Neural cell (in vitro differentiated cells): ENCODE data around the gene CCDC71. TPM values are rescaled to one million over a fixed set of nuclear protein-coding genes. Genes with fewer than 3 reads are reported as not detected.

Experiments
- H2AFZ ChIP-seq: fragments of 200-600, 300-800 bp; sonication (generic), shearing (Covaris generic); 2 replicates; pipeline ENCODE4 v1.6.0; 2014; ENCODE audit warnings: low read depth, mild to moderate bottlenecking, antibody characterized with exemption, low read length, moderate library complexity
- H3F3A ChIP-seq: fragments of 200-600 bp; shearing (Covaris generic); 2 replicates; pipeline ENCODE4 v1.6.1; 2016; ENCODE audit warnings: mild to moderate bottlenecking, moderate library complexity, mixed read lengths, antibody characterized with exemption, low read length; ENCODE audit not compliant: insufficient read depth, poor library complexity, severe bottlenecking
- H3K27ac ChIP-seq: fragments of 200-600, 300-800 bp; sonication (generic), shearing (Covaris generic); 2 replicates; pipeline ENCODE4 v1.5.1; 2014; ENCODE audit warnings: mild to moderate bottlenecking, low read length, moderate library complexity
- H3K27me3 ChIP-seq: fragments of 300-800, 200-600 bp; sonication (generic), shearing (Covaris generic); 2 replicates; pipeline ENCODE4 v1.6.0; 2014; ENCODE audit warnings: mild to moderate bottlenecking, low read depth, low read length, moderate library complexity; ENCODE audit not compliant: insufficient read depth
- H3K36me3 ChIP-seq: fragments of 300-800, 200-600 bp; sonication (generic), shearing (Covaris generic); 2 replicates; pipeline ENCODE4 v1.5.1; 2014; ENCODE audit warnings: mild to moderate bottlenecking, antibody characterized with exemption, low read length, moderate library complexity; ENCODE audit not compliant: insufficient read depth
- H3K4me2 ChIP-seq: fragments of 300-800, 200-600 bp; sonication (generic), shearing (Covaris generic); 2 replicates; pipeline ENCODE4 v1.6.0; 2014; ENCODE audit warnings: mild to moderate bottlenecking, low read length
- H3K4me3 ChIP-seq: fragments of 300-800, 200-600 bp; sonication (generic), shearing (Covaris generic); 2 replicates; pipeline ENCODE4 v1.5.1; 2014; ENCODE audit warnings: mild to moderate bottlenecking, low read length, moderate library complexity
- H3K79me2 ChIP-seq: fragments of 200-600 bp; shearing (Covaris generic); replicated peaks from 2 replicates; pipeline ENCODE4 v1.6.0; 2014; ENCODE audit warnings: mild to moderate bottlenecking, low read length, moderate library complexity; ENCODE audit not compliant: insufficient read depth
- H3K9ac ChIP-seq: fragments of 300-800, 200-600 bp; sonication (generic), shearing (Covaris generic); 2 replicates; pipeline ENCODE4 v1.6.1; 2016; ENCODE audit warnings: mild to moderate bottlenecking, low read length, mixed read lengths
- H3K9me2 ChIP-seq: fragments of 200-600 bp; shearing (Covaris generic); 2 replicates; pipeline ENCODE4 v1.6.1; 2016; ENCODE audit warnings: mild to moderate bottlenecking, low read length, mixed read lengths; ENCODE audit not compliant: insufficient read depth
- H3K9me3 ChIP-seq: fragments of 200-600, 300-800 bp; sonication (generic), shearing (Covaris generic); 2 replicates; pipeline ENCODE4 v1.6.1; 2016; ENCODE audit warnings: mild to moderate bottlenecking, mixed run types, low read length, moderate library complexity, mixed read lengths
- H4K20me1 ChIP-seq: fragments of 200-600 bp; shearing (Covaris generic); 2 replicates; pipeline ENCODE4 v1.6.1; 2016; ENCODE audit warnings: mild to moderate bottlenecking, mixed run types; ENCODE audit not compliant: insufficient read depth
- CTCF ChIP-seq: fragments of 450-650 bp; IDR thresholded peaks from 2 replicates; pipeline ENCODE4 v1.5.1; 2014; ENCODE audit warnings: antibody characterized with exemption, mild to moderate bottlenecking, moderate library complexity; ENCODE audit not compliant: poor library complexity, severe bottlenecking
- EP300 ChIP-seq: fragments of 450-650 bp; conservative IDR thresholded peaks from 2 replicates; pipeline ENCODE4 v1.6.1; 2014; ENCODE audit warnings: antibody characterized with exemption, mild to moderate bottlenecking, moderate library complexity; ENCODE audit not compliant: poor library complexity, severe bottlenecking
- EZH2 ChIP-seq: fragments of 200-600, 300-800 bp; shearing (Covaris generic), sonication (generic); IDR thresholded peaks from 2 replicates; pipeline ENCODE4 v1.6.1; 2014; ENCODE audit warnings: antibody characterized with exemption, low read length, borderline replicate concordance, mild to moderate bottlenecking; ENCODE audit not compliant: insufficient read depth, poor library complexity, severe bottlenecking
- MXI1 ChIP-seq: fragments of 450-650 bp; conservative IDR thresholded peaks from 2 replicates; pipeline ENCODE4 v1.6.1; 2014; ENCODE audit warnings: antibody characterized with exemption, mild to moderate bottlenecking; ENCODE audit not compliant: poor library complexity, severe bottlenecking
- POLR2AphosphoS5 ChIP-seq: IDR thresholded peaks from 2 replicates; pipeline ENCODE4 v1.6.1; 2012
- RAD21 ChIP-seq: fragments of 450-650 bp; conservative IDR thresholded peaks from 2 replicates; pipeline ENCODE4 v1.6.1; 2014; ENCODE audit warnings: antibody characterized with exemption, mild to moderate bottlenecking, moderate library complexity
- SMC3 ChIP-seq: fragments of 450-650 bp; conservative IDR thresholded peaks from 2 replicates; pipeline ENCODE4 v1.6.1; 2014; ENCODE audit warnings: antibody characterized with exemption, mild to moderate bottlenecking, moderate library complexity; ENCODE audit not compliant: poor library complexity
- TAF1 ChIP-seq: IDR thresholded peaks from 2 replicates; pipeline ENCODE4 v1.6.1; 2012; ENCODE audit warnings: low read depth
- polyA plus RNA-seq: library from polyadenylated mRNA; depleted of rRNA; stranded (reverse); fragments of >200 nt; gene quantifications from 2 replicates; pipeline ENCODE4 v1.2.3, GENCODE V29; 2014
- TF ChIP-seq, protein P1 (sequence below): IDR thresholded peaks from 2 replicates; pipeline ENCODE4 v1.6.1; 2012; ENCODE audit warnings: borderline replicate concordance

The CCDC71 gene
- polyA plus RNA-seq, 1 donor from 2014 or later = 14.8 TPM

- Histone ChIP-seq H3K4me3 (no peak overlapping the region), H4K20me1 (no peaks in the 10 kb centered on the region), H2AFZ (no peak overlapping the region), H3K27me3 (no peaks in the 10 kb centered on the region), H3K4me2 (no peak overlapping the region), H3K9me2 (no peaks in the 10 kb centered on the region), H3F3A (no peaks in the 10 kb centered on the region), H3K79me2 (no peaks in the 10 kb centered on the region), H3K9ac (no peak overlapping the region), H3K36me3 (no peaks in the 10 kb centered on the region), H3K9me3 (no peaks in the 10 kb centered on the region), H3K27ac (no peak overlapping the region)
- TF ChIP-seq, protein P1, sequence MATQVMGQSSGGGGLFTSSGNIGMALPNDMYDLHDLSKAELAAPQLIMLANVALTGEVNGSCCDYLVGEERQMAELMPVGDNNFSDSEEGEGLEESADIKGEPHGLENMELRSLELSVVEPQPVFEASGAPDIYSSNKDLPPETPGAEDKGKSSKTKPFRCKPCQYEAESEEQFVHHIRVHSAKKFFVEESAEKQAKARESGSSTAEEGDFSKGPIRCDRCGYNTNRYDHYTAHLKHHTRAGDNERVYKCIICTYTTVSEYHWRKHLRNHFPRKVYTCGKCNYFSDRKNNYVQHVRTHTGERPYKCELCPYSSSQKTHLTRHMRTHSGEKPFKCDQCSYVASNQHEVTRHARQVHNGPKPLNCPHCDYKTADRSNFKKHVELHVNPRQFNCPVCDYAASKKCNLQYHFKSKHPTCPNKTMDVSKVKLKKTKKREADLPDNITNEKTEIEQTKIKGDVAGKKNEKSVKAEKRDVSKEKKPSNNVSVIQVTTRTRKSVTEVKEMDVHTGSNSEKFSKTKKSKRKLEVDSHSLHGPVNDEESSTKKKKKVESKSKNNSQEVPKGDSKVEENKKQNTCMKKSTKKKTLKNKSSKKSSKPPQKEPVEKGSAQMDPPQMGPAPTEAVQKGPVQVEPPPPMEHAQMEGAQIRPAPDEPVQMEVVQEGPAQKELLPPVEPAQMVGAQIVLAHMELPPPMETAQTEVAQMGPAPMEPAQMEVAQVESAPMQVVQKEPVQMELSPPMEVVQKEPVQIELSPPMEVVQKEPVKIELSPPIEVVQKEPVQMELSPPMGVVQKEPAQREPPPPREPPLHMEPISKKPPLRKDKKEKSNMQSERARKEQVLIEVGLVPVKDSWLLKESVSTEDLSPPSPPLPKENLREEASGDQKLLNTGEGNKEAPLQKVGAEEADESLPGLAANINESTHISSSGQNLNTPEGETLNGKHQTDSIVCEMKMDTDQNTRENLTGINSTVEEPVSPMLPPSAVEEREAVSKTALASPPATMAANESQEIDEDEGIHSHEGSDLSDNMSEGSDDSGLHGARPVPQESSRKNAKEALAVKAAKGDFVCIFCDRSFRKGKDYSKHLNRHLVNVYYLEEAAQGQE = no peak
- TF ChIP-seq TAF1 (no peak), EZH2 (no peak), RAD21 (no peak), SMC3 (no peak), CTCF (no peak), MXI1 (no peak), EP300 (no peak), POLR2AphosphoS5 (no peak)
Measured at GRCh38 chr3:49183873-49184272, 17.7 kb upstream of the CCDC71 start.

GRCh38 chr3:49182682-49183081 lies 16.6 kb upstream of the CCDC71 start:
- TF ChIP-seq CTCF = no peak

More at GRCh38 chr3:49182682-49183081, 16.6 kb upstream of the CCDC71 start:
- no peaks in the 10 kb centered on the region for H4K20me1 ChIP-seq
- H3K9me2 ChIP-seq = no peaks in the 10 kb centered on the region
- no peak overlapping the region for H3K4me3 ChIP-seq
- no peaks in the 10 kb centered on the region for H3F3A ChIP-seq
- no peaks in the 10 kb centered on the region for H3K79me2 ChIP-seq
- no peak overlapping the region for H2AFZ ChIP-seq
- no peak overlapping the region for H3K9ac ChIP-seq
- no peak overlapping the region for H3K4me2 ChIP-seq
- H3K27me3 ChIP-seq = no peaks in the 10 kb centered on the region
- no peaks in the 10 kb centered on the region for H3K9me3 ChIP-seq
- no peaks in the 10 kb centered on the region for H3K36me3 ChIP-seq
- H3K27ac ChIP-seq = no peak overlapping the region
